OCI-LY1 (cell line): Measurements from ENCODE around the gene FEM1C.

Experiments
- H2AFZ ChIP-seq: fragments of 200-600 bp; sonication (generic), shearing (Covaris generic); 2 replicates; pipeline ENCODE4 v1.6.0; 2014; ENCODE audit warnings: antibody characterized with exemption, mild to moderate bottlenecking, low read length
- H3F3A ChIP-seq: fragments of 200-600 bp; sonication (generic), shearing (Covaris generic); 2 replicates; pipeline ENCODE4 v1.6.0; 2014; ENCODE audit warnings: mild to moderate bottlenecking, antibody characterized with exemption, low read length, moderate library complexity; ENCODE audit not compliant: insufficient read depth
- H3K27ac ChIP-seq: fragments of 200-600 bp; sonication (generic); 2 replicates; pipeline ENCODE4 v1.5.1; 2014; ENCODE audit warnings: low read length, mixed run types, mild to moderate bottlenecking, low read depth; ENCODE audit not compliant: poor library complexity, severe bottlenecking
- H3K27me3 ChIP-seq: fragments of 200-600 bp; sonication (generic); 2 replicates; pipeline ENCODE4 v1.6.0; 2014; ENCODE audit warnings: antibody characterized with exemption, mild to moderate bottlenecking, low read length, moderate library complexity; ENCODE audit not compliant: insufficient read depth
- H3K36me3 ChIP-seq: fragments of 200-600 bp; sonication (generic); 2 replicates; pipeline ENCODE4 v1.6.1; 2014; ENCODE audit warnings: mild to moderate bottlenecking, antibody characterized with exemption, low read length, moderate library complexity, mixed read lengths; ENCODE audit not compliant: insufficient read depth
- H3K4me1 ChIP-seq: fragments of 200-600 bp; sonication (generic); 2 replicates; pipeline ENCODE4 v1.5.1; 2014; ENCODE audit warnings: mild to moderate bottlenecking, low read length, moderate library complexity; ENCODE audit not compliant: insufficient read depth, severe bottlenecking
- H3K4me2 ChIP-seq: fragments of 200-600 bp; sonication (generic), shearing (Covaris generic); 2 replicates; pipeline ENCODE4 v1.6.1; 2014; ENCODE audit warnings: low read length
- H3K4me3 ChIP-seq: fragments of 200-600 bp; sonication (generic); 2 replicates; pipeline ENCODE4 v1.5.1; 2014; ENCODE audit warnings: low read length, low read depth, mild to moderate bottlenecking, mixed read lengths; ENCODE audit not compliant: poor library complexity, severe bottlenecking
- H3K79me2 ChIP-seq: fragments of 200-600 bp; shearing (Covaris generic); 2 replicates; pipeline ENCODE4 v1.6.1; 2016; ENCODE audit warnings: mixed run types, low read length, mixed read lengths; ENCODE audit not compliant: insufficient read depth
- H3K9ac ChIP-seq: fragments of 200-600 bp; sonication (generic), shearing (Covaris generic); 2 replicates; pipeline ENCODE4 v1.6.1; 2014; ENCODE audit warnings: mild to moderate bottlenecking, low read length, mixed read lengths
- H3K9me2 ChIP-seq: fragments of 200-600 bp; sonication (generic), shearing (Covaris generic); 2 replicates; pipeline ENCODE4 v1.6.1; 2014; ENCODE audit warnings: low read depth, mild to moderate bottlenecking, low read length, mixed read lengths
- H3K9me3 ChIP-seq: fragments of 200-600 bp; shearing (Covaris generic); 2 replicates; pipeline ENCODE4 v1.6.1; 2014; ENCODE audit warnings: low read length, mixed read lengths
- H4K20me1 ChIP-seq: fragments of 200-600 bp; sonication (generic), shearing (Covaris generic); 2 replicates; pipeline ENCODE4 v1.6.0; 2016; ENCODE audit warnings: mild to moderate bottlenecking, low read length; ENCODE audit not compliant: insufficient read depth
- EZH2 ChIP-seq: fragments of 200-600 bp; sonication (generic), shearing (Covaris generic); IDR thresholded peaks from 2 replicates; pipeline ENCODE4 v1.8.0; 2017; ENCODE audit warnings: borderline replicate concordance, mixed run types, mild to moderate bottlenecking, antibody characterized with exemption, low read length, moderate library complexity, mixed read lengths
- TF ChIP-seq, protein P1 (sequence below): fragments of 200-600 bp; sonication (generic), shearing (Covaris generic); IDR thresholded peaks from 2 replicates; pipeline ENCODE4 v1.5.1; 2017; ENCODE audit warnings: mild to moderate bottlenecking, antibody characterized with exemption, low read length, moderate library complexity, mixed read lengths

Gene FEM1C

DNA sequence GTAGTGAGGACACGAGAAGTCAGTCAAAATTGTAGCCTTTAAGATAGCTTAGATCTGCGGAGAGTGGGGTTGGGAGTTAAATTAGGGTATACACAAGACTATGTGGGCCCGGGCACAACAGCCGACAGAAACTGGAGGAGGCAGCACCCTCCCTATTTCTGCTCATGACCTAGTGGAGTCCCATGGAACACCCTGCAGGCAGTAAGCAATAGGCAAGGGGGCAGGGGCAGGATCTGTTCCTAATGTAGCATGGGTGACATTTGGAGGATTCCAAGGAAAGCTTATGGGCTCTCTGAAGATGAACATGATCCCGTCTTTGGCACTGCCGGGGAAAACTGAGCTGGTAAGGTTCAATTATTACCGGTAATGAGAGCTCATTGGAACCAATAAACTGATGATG lies 67.0 kb downstream of the FEM1C start:
- H3K27ac ChIP-seq = no peak overlapping the region
- H3K4me3 ChIP-seq = no peak overlapping the region
- H3K36me3 ChIP-seq = no peaks in the 10 kb centered on the region
- no peaks in the 10 kb centered on the region for H3K9me3 ChIP-seq
- TF ChIP-seq, protein P1, sequence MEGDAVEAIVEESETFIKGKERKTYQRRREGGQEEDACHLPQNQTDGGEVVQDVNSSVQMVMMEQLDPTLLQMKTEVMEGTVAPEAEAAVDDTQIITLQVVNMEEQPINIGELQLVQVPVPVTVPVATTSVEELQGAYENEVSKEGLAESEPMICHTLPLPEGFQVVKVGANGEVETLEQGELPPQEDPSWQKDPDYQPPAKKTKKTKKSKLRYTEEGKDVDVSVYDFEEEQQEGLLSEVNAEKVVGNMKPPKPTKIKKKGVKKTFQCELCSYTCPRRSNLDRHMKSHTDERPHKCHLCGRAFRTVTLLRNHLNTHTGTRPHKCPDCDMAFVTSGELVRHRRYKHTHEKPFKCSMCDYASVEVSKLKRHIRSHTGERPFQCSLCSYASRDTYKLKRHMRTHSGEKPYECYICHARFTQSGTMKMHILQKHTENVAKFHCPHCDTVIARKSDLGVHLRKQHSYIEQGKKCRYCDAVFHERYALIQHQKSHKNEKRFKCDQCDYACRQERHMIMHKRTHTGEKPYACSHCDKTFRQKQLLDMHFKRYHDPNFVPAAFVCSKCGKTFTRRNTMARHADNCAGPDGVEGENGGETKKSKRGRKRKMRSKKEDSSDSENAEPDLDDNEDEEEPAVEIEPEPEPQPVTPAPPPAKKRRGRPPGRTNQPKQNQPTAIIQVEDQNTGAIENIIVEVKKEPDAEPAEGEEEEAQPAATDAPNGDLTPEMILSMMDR = no peak
- H3K9me2 ChIP-seq = no peaks in the 10 kb centered on the region
- H4K20me1 ChIP-seq = no peaks in the 10 kb centered on the region
- no peaks in the 10 kb centered on the region for H3F3A ChIP-seq
- no peaks in the 10 kb centered on the region for H3K79me2 ChIP-seq
- no peaks in the 10 kb centered on the region for H3K4me1 ChIP-seq
- no peak overlapping the region for H3K9ac ChIP-seq
- H3K27me3 ChIP-seq = no peaks in the 10 kb centered on the region
- no peak overlapping the region for H2AFZ ChIP-seq
- no peak overlapping the region for H3K4me2 ChIP-seq

GRCh38 chr5:115475788-115476187 lies 68.8 kb downstream of the FEM1C start:
- no peak overlapping the region for H3K4me3 ChIP-seq
- H4K20me1 ChIP-seq = no peaks in the 10 kb centered on the region
- no peaks in the 10 kb centered on the region for H3K9me2 ChIP-seq
- no peaks in the 10 kb centered on the region for H3K27me3 ChIP-seq
- H3K27ac ChIP-seq = no peak overlapping the region
- no peaks in the 10 kb centered on the region for H3K79me2 ChIP-seq
- no peaks in the 10 kb centered on the region for H3K4me1 ChIP-seq
- no peaks in the 10 kb centered on the region for H3K36me3 ChIP-seq
- no peaks in the 10 kb centered on the region for H3K9me3 ChIP-seq
- H3K9ac ChIP-seq = no peak overlapping the region
- H3K4me2 ChIP-seq = no peak overlapping the region
- no peaks in the 10 kb centered on the region for H3F3A ChIP-seq
- TF ChIP-seq, protein P1 = no peak
- no peak for TF ChIP-seq EZH2
- H2AFZ ChIP-seq = no peak overlapping the region

DNA sequence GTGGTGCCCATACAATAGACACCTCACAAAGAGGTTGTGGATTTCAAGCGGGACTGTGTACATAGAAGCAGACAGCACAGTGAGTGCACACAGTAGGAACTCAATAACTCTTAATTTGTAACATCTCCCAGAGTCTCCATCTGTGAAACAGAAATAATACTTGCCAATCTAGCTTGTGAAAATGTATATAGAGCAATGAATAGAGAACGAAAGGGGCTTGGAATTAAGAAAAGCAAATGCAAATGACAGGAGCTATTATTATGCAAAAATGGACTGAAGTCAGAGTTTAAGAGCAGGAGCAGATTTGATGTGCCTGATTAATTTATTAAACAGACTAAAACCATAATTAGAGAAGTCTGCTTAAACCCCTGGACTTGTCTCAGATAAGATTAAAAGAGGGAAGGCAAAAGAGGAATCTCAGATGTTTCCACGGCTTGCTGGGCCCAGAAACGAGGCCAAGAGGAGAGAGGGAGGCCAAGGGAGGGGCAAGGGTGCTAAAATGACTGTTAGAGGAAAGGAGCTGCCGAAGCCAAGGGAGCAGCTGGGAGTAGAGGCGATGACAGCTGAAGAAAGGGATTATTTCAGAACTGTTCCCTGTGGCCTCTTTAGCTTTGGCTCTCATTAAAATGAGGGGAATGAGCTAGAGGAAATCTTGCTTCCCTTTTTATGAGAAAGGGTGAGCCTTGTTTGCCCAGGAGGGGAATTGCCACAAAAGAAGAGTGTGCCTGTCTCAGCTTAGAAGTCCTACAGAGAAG lies 72.1 kb downstream of the FEM1C start:
- no peaks in the 10 kb centered on the region for H3K36me3 ChIP-seq
- H3K9ac ChIP-seq = no peak overlapping the region
- H3K79me2 ChIP-seq = no peaks in the 10 kb centered on the region
- H3K27ac ChIP-seq = no peak overlapping the region
- no peaks in the 10 kb centered on the region for H3K9me3 ChIP-seq
- no peak overlapping the region for H3K4me2 ChIP-seq
- H4K20me1 ChIP-seq = no peaks in the 10 kb centered on the region
- TF ChIP-seq, protein P1 = no peak
- TF ChIP-seq EZH2 = no peak
- H3K4me3 ChIP-seq = no peak overlapping the region
- no peaks in the 10 kb centered on the region for H3K4me1 ChIP-seq
- no peaks in the 10 kb centered on the region for H3K9me2 ChIP-seq
- H3F3A ChIP-seq = no peaks in the 10 kb centered on the region
- H3K27me3 ChIP-seq = no peaks in the 10 kb centered on the region
- no peak overlapping the region for H2AFZ ChIP-seq
